Cerebellar nuclear complex (tissue), 1 donor: ENCODE data around the gene IMPG2.

ENCODE experiments used
- DNase-seq, 2 experiments: peaks; one replicate each; lab custom pipeline; 2025; lab: John Stamatoyannopoulos, UW

The IMPG2 gene

DNA sequence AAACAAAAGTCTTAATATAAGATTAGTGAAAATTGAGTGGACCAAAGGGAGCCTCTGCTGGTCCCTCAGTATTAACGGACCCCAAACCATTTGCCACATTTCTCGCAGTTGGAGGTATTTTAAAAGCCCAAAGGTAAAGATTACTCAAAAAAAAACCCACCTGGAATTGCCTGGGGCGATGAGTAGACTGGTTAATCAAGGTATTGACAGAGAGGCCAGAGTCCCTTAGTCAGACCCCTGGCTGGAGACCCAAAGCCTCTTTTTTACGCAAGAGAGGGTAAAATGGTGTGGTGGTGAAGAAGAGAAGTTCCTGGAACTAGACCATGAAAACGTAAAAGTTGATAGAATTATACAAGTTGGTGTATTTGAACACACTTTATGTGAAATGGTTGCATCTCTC lies 137.2 kb downstream of the IMPG2 start:
- DNase-seq, result no peak

- DNase-seq, result no peak
These were observed 137.6 kb downstream of the IMPG2 start for GRCh38 chr3:101182734-101183133.

- DNase-seq, result no peak
These were observed 138.6 kb downstream of the IMPG2 start for GRCh38 chr3:101181801-101182200.

GRCh38 chr3:101179637-101180036 lies 140.7 kb downstream of the IMPG2 start:
- no peak for DNase-seq

- DNase-seq, result no peak
These were observed 142.8 kb downstream of the IMPG2 start for GRCh38 chr3:101177577-101177976.
